Lower lobe of right lung (tissue), 2 donors: ENCODE data around the gene PRAMEF27. TPM values are rescaled to one million over a fixed set of nuclear protein-coding genes. Genes with fewer than 3 reads are reported as not detected.
"Not testable (repeated sequence)": the region's sequence is repeated elsewhere in the genome, so short reads cannot be mapped to it uniquely, and the experiment has no call there.

Source experiments
- ATAC-seq, 2 donors: fragments of 200-7000 bp; cut with Tn5 transposase; one replicate each; pipeline ENCODE4 v1.9.1; 2020 to 2022; ENCODE audit warnings: mild to moderate bottlenecking in 2 of 2, moderate library complexity in 2 of 2
- DNase-seq: peaks from one replicate; pipeline ENCODE4 v3.0.0-alpha.2; 2020
- H3K27ac ChIP-seq: fragments of 200-600 bp; one replicate; pipeline ENCODE4 v1.8.0; 2022
- H3K27me3 ChIP-seq: fragments of 200-600 bp; one replicate; pipeline ENCODE4 v1.8.0; 2022; ENCODE audit warnings: low read depth
- H3K36me3 ChIP-seq: fragments of 200-600 bp; one replicate; pipeline ENCODE4 v1.8.0; 2022; ENCODE audit warnings: mild to moderate bottlenecking
- H3K4me1 ChIP-seq: fragments of 200-600 bp; one replicate; pipeline ENCODE4 v1.8.0; 2022
- H3K4me3 ChIP-seq: fragments of 200-600 bp; one replicate; pipeline ENCODE4 v1.8.0; 2022; ENCODE audit warnings: mild to moderate bottlenecking
- H3K9me3 ChIP-seq: fragments of 200-600 bp; one replicate; pipeline ENCODE4 v1.8.0; 2022
- intact Hi-C: fragments of 100-400 bp; cut with DNase I; formaldehyde crosslinking; loops from one replicate; pipeline ENCODE4 v1.11.0; 2022
- long read RNA-seq: library from polyadenylated mRNA; unstranded; transcript quantifications from one replicate; pipeline ENCODE4 v2.0.0, GENCODE V29; 2021
- total RNA-seq: library from RNA; stranded (reverse); fragmentation: NEBNext Ultra II Directional; extraction: Animal tissue kit (Norgen Biotek cat#: 25700); gene quantifications from one replicate; pipeline ENCODE4 v1.2.1, GENCODE V29; 2021
- donor health status: DM: no; HTN: yes; CAD: no; lungs with severe emphysema.

PRAMEF27 gene
- total RNA-seq: not detected
- long read RNA-seq: 0 reads

DNA sequence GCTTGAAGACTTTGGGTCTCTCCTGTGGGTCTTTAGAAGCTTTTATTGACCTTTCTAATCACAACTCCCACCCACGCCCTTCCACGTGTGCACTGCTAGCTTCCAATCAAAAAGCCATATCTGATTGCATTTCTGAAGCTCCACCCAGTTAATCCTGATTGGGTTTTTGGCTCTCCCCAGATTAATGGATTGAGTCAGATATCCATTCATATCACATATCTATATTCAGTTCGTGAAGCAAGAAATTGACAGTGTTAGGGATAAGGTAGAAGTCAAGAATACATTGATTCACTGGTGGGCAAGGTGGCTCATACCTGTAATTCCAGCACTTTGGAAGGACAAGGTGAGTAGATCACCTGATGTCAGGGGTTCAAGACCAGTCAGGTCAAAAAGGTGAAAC is at the start of gene PRAMEF27:
PRAMEF27 (minus strand) TSS at position 101 of the 400 bp plus-strand sequence. CDS start 2,916 bp downstream, outside the sequence.
- H3K9me3 ChIP-seq, ATAC-seq, DNase-seq, intact Hi-C loops, H3K36me3 ChIP-seq, H3K27me3 ChIP-seq, H3K4me1 ChIP-seq, H3K27ac ChIP-seq, H3K4me3 ChIP-seq: not testable (repeated sequence)

- H3K36me3 ChIP-seq, DNase-seq, ATAC-seq, H3K9me3 ChIP-seq, intact Hi-C loops, H3K4me1 ChIP-seq, H3K27me3 ChIP-seq, H3K27ac ChIP-seq, H3K4me3 ChIP-seq: not testable (repeated sequence)
These were observed 14.1 kb upstream of the PRAMEF27 start, which contains the start of gene PRAMEF25 for GRCh38 chr1:13070474-13070873. TSS of gene PRAMEF25 (plus strand) at chr1:13070774. CDS start at chr1:13073694, 2,920 bp downstream.

- ATAC-seq, H3K4me1 ChIP-seq, intact Hi-C loops, H3K9me3 ChIP-seq, H3K27ac ChIP-seq, DNase-seq, H3K4me3 ChIP-seq, H3K27me3 ChIP-seq, H3K36me3 ChIP-seq: not testable (repeated sequence)
These were observed 36.5 kb downstream of the PRAMEF27 start for GRCh38 chr1:13019846-13020245.

DNA sequence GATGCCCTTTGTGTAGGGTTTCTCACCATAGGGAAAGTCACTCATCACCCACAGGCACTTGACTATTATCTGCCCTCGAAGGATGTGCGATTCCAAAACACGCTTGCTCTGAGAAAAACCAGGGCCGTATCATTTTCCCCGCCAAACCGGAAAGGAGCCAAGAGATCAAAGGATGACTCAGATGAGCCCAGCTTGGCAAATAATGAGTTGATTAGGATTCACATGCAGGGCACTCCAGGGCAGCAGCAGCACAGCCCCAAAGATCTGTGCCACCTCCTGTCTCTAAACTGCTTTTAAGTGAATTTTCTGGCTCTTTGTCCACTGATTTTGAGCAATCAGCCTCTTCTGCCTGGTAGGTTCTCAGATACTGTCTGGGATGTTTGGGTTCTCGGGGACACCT is 44.4 kb downstream of the PRAMEF27 start:
- H3K27ac ChIP-seq, H3K9me3 ChIP-seq, H3K36me3 ChIP-seq, H3K27me3 ChIP-seq, intact Hi-C loops, DNase-seq, ATAC-seq, H3K4me3 ChIP-seq, H3K4me1 ChIP-seq: not testable (repeated sequence)

DNA sequence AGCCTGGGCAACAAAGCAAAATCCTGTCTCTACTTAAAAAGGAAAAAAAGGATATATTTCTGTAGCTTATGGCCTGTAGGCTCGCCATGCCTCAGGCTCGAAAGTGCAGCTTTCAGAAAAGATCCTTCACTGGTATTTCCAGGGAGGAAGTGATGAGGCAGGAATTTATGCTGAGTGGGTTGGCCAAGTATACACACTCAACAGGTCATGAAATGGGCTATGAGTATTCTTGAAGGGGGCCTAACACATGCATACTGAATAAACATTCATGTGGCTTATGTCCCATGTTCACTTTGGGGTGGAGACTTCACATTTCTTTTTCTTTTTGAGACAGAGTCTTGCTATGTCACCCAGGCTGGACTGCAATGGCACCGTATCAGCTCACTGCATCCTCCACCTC is 47.0 kb downstream of the PRAMEF27 start:
- H3K4me1 ChIP-seq, H3K27me3 ChIP-seq, DNase-seq, intact Hi-C loops, H3K9me3 ChIP-seq, H3K4me3 ChIP-seq, H3K27ac ChIP-seq, H3K36me3 ChIP-seq: not testable (repeated sequence)
- ATAC-seq: peak; percentile 60 to 66

GRCh38 chr1:13005732-13006131 is 50.6 kb downstream of the PRAMEF27 start:
- H3K36me3 ChIP-seq, intact Hi-C loops, DNase-seq, H3K27me3 ChIP-seq, H3K9me3 ChIP-seq, H3K4me1 ChIP-seq, H3K27ac ChIP-seq, H3K4me3 ChIP-seq: not testable (repeated sequence)
- ATAC-seq: peak in 1 of 2 donors; percentile 17

Other genes with a start within 250 kb of the PRAMEF27 start
- gene PRAMEF11, start 225.2 kb downstream of the PRAMEF27 start, total RNA-seq: not detected
- gene HNRNPCL1, start 207.9 kb downstream of the PRAMEF27 start, total RNA-seq: not detected
- not detected for gene PRAMEF2, start 199.5 kb downstream of the PRAMEF27 start, total RNA-seq
- gene PRAMEF4, start 170.4 kb downstream of the PRAMEF27 start, total RNA-seq: not detected
- gene PRAMEF10, start 158.3 kb downstream of the PRAMEF27 start, total RNA-seq: not detected
- not detected for gene PRAMEF7, start 140.0 kb downstream of the PRAMEF27 start, total RNA-seq
- gene PRAMEF6, start 109.0 kb downstream of the PRAMEF27 start, total RNA-seq: not detected
- gene HNRNPCL3, start 4.2 kb upstream of the PRAMEF27 start, total RNA-seq: not detected
- not detected for gene PRAMEF25, start 14.2 kb upstream of the PRAMEF27 start, total RNA-seq
- not detected for gene HNRNPCL2, start 60.3 kb upstream of the PRAMEF27 start, total RNA-seq
- not detected for gene PRAMEF26, start 99.4 kb upstream of the PRAMEF27 start, total RNA-seq
- not detected for gene HNRNPCL4, start 109.1 kb upstream of the PRAMEF27 start, total RNA-seq
- not detected for gene PRAMEF9, start 115.3 kb upstream of the PRAMEF27 start, total RNA-seq
- gene PRAMEF13, start 144.8 kb upstream of the PRAMEF27 start, total RNA-seq: not detected
- not detected for gene PRAMEF18, start 169.6 kb upstream of the PRAMEF27 start, total RNA-seq
- not detected for gene PRAMEF5, start 197.6 kb upstream of the PRAMEF27 start, total RNA-seq
- not detected for gene PRAMEF8, start 228.6 kb upstream of the PRAMEF27 start, total RNA-seq
- gene PRAMEF33, start 247.0 kb upstream of the PRAMEF27 start, total RNA-seq: not detected